GM18499 (cell line): ENCODE data around the gene MUC20.
"Not testable (repeated sequence)": the region's sequence is repeated elsewhere in the genome, so short reads cannot be mapped to it uniquely, and the experiment has no call there.

ENCODE experiments used
- ATAC-seq: cut with Tn5 transposase; IDR thresholded peaks from one replicate; pipeline ENCODE4 v1.9.1; 2021; ENCODE audit warnings: moderate number of reproducible peaks; ENCODE audit not compliant: insufficient read depth, unreplicated experiment

The MUC20 gene

DNA sequence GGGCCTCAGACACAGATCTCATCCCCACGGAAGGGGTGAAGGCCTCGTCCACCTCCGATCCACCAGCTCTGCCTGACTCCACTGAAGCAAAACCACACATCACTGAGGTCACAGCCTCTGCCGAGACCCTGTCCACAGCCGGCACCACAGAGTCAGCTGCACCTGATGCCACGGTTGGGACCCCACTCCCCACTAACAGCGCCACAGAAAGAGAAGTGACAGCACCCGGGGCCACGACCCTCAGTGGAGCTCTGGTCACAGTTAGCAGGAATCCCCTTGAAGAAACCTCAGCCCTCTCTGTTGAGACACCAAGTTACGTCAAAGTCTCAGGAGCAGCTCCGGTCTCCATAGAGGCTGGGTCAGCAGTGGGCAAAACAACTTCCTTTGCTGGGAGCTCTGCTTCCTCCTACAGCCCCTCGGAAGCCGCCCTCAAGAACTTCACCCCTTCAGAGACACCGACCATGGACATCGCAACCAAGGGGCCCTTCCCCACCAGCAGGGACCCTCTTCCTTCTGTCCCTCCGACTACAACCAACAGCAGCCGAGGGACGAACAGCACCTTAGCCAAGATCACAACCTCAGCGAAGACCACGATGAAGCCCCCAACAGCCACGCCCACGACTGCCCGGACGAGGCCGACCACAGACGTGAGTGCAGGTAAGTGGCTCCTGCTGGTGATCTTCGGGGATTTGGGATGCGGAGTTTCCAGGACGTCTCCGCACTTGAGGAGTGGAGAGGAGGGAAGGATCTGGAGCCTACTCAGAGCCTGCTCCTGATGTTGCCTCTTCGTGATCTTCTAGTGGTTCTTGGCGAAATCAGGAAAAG is 5.3 kb downstream of the MUC20 start:
- ATAC-seq = not testable (repeated sequence)

DNA sequence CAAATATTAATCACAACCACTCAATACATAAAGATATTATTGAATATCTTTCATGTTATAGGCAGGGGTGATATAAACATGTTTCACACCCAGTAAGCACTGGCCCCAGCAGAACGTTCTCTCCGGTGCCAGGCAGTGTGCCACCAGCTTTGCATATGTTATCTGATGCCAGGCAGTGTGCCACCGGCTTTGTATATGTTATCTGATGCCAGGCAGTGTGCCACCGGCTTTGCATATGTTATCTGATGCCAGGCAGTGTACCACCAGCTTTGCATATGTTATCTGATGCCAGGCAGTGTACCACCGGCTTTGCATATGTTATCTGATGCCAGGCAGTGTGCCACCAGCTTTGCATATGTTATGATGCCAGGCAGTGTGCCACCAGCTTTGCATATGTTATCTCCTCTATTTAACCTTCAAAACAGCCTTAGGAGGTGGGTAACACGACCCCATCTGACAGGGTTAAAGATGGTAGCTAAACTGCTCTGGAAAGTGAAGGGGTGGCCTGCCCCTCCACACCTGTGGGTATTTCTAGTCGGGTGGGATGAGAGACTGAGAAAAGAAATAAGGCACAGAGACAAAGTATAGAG is 6.9 kb downstream of the MUC20 start:
- ATAC-seq = no peak

DNA sequence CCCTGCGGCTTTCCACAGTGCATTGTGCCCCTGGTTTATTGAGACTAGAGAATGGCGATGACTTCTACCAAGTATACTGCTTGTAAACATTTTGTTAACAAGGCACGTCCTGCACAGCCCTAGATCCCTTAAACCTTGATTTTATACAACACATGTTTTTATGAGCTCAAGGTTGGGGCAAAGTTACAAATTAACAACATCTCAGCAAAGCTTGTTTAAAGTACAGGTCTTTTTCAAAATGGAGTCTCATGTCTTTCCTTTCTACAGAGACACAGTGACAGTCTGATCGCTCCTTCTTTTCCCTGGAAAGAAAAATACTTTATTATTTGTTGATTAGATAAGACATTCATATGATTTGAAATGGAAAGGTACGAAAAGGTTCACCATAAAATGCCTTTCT is 8.0 kb downstream of the MUC20 start:
- not testable (repeated sequence) for ATAC-seq

DNA sequence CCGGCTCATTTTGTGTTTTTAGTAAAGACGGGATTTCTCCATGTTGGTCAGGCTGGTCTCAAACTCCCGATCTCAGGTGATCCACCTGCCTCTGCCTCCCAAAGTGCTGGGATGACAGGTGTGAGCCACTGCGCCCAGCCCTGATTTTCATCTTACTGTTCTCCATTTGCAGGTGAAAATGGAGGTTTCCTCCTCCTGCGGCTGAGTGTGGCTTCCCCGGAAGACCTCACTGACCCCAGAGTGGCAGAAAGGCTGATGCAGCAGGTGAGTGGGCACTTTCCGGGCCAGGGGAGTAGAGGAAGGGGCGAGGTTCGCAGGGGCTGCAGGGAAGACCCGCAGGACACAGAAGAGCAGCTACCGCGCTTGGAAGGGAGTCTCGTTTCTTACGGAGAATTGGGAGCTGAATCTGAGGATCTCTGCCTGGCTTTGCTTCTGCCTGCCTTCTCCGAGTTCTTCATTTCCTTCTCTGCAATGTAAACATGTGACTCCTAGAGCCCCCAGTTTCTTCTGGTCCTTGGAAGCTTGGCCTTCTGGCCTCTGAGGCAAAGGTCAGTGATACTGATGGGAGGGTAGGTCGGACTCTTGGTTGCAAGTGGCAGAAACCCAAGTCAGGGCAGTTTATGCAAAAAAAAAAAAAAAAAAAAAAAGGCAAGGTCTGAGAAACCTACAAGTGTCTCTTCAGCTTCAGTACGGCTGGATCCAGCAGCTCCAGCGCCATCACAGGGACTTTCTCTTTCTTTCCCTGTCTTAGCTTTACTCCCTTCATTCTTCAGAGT is 8.9 kb downstream of the MUC20 start:
- ATAC-seq = no peak

DNA sequence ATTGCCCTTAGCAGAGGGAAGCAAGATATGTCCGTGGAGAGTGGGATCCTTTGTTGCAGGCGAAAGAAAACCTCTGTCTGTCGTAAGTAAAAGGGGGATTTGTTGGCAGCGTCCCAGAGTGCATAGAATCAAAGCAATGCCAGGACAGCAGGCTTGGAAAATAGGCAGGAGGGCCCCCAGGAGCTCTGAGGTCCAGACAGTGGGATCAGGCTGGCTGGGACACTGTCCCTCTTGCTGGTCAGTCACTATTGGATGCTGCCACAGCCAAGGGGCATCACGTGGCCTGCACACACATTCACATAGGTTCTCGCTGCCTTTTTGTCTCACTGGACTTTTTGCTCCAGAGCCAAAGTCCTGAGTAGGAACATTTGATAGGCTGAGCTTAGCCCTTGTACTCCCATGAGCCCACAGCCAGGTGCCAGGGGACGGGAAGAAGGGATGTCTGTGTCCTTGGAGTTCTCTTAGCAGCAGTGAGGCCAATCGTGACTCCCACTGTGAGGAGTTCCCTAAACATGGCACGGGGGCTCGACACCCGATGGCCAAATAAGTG is 10.7 kb downstream of the MUC20 start:
- no peak for ATAC-seq

DNA sequence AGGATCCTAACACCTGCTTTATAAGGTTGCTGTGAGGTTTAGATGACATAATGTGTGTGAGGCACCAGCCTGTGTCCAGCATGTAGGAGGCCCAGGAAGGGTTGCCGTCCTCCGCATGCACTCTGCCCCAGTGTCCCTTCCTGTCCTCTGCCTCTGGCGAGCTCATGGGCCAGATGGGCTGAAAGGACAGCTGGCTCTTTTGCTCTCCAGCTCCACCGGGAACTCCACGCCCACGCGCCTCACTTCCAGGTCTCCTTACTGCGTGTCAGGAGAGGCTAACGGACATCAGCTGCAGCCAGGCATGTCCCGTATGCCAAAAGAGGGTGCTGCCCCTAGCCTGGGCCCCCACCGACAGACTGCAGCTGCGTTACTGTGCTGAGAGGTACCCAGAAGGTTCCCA is 12.2 kb downstream of the MUC20 start:
- no peak for ATAC-seq

DNA sequence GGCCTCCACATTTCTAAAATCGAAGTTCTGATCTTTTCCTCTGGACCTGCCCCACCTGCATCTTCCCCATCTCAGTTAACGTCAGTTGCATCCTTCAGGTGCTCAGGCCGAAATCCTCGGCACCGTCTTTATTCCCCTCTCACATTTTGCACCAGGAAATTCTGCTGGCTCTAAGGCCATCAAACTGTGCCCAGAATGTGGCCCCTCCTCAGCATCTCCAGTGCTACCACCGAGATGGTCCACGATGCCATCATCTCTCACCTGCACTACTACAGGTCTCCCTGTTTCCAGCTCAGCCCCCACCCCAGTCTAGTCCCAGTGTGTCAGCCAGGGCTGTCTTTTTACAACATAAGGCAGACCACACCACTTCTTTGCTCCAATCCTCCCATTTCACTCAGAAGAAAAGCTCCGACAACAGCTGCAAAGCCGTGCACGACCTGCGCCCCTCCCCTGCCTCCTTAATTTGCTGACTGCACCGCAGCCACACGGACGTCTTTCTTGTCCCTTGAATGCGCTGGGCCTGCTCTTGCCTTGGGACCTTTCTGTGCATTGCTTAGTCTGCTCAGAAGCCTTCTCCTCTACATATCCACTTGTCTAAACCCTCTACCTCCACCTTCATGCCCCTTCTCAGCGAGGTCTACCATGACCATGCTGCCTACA is 14.4 kb downstream of the MUC20 start:
- no peak for ATAC-seq

DNA sequence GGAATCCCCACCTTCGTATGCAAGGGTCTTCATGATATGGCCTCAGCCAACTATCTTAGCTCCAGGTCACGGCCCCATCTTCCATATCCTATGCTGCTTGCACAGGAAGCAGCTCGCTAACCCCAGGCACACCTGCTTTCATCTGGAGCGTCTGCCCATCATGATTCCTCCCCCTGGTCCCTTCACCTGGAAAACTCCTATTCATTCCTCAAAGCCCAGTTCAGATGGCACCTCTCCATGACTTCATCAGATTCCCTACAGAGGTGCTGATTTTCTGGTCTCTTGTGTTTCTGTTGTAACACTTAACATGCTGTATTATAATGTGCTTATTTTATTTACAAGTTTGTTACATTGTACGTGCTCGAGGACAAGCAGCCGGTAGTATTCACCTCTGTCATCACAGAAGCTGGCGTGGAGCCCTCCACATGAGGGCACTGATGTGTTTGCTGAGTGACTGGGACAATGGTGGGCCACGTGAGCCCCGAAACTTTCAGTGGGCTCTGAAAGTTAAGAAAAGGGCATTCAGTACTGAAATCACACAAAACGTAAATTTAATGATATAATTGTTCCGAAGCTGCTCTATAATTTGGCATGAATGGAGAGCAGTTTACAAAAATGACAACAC is 16.2 kb downstream of the MUC20 start:
- ATAC-seq = no peak

DNA sequence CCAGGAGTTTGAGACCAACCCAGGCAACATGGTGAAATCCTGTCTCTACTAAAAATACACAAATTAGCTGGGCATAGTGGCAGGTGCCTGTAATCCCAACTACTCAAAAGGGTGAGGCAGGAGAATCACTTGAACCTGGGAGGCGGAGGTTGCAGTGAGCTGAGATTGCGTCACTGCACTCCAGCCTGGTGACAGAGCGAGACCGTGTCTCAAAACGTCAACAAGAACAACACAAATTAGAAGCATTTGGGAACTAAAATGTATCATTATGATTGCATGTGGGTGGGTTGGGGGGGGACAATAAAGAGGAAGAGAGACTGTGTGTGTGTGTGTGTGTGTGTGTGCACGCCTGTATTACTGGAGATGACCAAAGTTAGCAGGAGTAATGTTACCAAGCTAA is 17.0 kb downstream of the MUC20 start:
- ATAC-seq = not testable (repeated sequence)

DNA sequence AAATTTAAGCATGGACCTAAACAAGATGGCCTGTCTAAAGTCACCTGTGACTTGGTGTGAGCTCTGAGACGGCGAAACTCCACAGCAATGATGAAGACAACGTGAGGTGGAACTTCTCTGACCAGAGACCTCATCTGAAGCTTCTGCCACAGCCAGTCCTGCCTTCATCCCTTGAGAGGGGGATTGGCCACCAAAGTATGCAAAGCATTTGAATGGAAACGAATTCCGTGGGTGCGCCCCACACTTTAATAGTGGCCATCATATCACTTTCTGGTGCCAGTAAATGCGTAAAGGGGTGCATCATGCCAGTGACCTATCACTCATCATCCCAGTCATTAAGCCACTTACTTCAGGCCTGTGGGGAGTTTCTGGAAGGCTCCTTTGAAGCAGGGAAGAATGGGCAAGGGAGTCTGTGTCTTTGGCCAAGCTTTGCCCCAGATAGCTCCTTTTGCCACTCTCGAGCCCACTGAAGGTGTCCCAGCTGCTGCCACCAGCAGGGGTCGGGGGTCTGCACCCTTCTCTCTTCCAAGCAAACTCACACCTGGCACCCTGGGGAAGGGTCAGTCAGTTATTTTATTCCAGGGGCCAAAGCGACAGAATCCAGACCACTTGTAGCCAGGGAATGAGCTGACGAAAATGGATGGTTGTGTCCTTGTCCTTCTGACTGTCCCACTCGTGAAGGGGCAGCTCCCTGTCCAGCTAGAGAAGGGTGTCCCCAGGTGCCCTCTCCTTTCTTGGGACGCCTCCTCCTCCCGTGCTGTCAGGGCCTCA is 17.7 kb downstream of the MUC20 start:
- no peak for ATAC-seq

DNA sequence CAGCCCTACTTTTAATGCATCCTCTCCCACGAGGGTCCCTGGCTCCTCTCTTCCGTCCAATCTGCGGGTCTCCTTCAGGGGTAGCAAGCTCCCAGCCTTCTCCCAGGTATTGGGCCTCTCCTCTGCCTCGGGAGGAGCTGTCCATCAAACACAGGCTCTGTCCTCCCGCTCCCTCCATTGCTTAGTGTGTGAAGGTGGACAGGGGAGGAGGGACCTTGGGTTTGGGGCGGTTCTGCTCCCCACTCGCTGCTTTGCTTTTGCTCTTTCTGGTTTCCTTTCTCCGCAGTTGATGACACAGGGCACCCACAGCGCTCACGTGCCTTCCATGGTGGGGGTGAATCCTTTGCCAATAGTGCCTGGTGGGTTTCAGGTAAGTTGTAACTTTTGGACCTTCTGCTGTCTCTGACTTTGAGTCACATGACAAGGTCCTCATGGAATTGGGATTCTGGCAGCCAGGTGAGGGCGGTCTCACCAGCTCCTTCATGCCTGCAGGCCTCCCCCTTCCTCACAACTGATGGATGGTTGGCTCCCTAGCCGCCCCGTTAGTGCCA is 18.9 kb downstream of the MUC20 start:
- ATAC-seq = no peak

DNA sequence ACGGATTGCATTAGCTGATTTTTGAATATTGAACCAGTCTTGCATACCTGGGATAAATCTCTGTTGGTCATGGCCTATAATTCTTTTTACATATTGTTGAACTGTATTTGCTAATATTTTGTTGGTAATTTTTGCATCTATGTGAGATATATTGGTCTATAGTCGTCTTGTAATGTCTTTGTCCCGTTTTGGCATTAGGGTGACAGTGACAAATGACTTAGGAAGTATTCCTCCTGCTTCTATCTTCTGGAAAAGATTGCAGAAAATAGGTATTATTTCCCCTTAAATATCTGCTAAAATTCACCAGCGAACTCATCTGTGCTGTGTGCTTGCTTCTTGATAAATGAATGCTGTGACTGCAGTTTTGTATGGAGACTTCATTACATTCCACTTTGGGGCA is 23.7 kb downstream of the MUC20 start:
- ATAC-seq = no peak

DNA sequence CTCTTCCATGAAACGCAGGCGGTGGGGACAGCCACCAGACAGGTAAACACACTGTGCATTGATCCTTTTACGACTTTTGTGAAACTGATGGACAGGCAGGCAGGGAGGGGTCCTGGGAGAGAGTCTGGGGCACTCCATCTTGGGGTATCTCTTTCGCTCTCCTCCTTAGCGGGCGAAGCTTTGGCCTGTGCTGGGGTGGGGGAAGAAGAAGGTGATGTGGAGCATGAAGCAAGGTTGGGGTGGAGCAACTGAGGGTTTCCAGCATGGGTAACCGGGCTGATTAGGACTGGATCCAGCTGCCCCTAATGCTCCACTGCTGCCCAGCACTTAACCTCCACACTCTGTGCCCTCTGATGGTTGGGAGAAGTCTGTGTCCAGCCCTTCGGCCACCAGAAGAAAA is 25.6 kb downstream of the MUC20 start:
- no peak for ATAC-seq

DNA sequence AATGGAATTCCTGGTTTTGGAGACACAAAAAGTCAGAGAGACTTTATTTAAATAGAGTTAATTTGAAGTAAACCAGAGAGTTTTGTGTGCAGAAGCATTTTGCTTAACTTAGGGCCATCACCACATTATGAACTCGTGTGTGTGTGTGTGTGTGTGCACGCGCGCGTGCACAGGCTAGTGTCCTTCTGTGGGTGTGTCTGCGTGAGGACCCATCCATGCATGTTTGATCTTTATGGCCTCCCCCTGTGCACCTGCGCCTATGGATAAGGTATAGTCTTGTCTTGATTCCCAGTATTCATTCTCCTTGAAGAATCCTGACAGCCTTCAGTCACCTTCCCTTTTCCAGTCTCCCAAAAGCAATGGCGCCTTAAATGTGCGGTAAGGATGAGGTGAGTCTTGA is 26.0 kb downstream of the MUC20 start:
- ATAC-seq = no peak

DNA sequence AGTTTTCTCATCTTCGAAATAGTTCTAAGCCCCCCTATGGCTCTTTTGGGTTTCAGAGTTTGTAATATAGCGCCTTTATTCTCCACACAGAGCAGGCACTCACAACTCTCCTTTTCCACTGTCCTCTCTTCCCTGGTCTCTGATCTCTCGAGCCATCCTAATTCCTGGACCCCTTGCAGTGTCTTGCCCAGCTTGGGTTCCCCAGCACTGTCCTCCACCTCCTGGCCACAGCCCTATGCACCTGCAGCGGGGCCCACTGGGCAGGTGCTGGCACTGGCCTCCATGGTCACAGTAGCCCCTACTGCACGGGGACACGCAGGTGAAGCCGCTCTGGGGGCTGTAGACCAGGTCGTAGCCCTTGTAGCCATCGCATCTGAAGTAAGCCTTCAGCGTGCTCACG is 27.9 kb downstream of the MUC20 start:
- ATAC-seq = no peak

DNA sequence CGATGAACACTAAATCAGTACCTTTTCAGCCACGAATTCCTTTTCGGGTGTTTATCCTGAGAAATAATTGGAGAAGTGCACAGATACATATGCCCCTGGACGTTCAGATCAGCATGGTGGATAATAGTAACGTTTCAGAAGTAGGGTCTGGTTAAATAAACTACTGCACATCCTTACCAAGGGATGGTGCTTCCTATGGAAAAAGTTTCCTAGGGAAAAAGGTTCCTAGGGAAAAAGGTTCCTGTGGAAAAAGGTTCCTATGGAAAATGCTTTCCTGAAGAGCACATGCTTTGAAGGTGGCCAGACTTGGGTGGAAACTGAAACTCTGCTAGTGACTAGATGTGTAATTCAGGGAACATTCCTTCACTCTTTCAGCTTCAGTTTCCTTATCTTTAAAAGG is 28.3 kb downstream of the MUC20 start:
- ATAC-seq = not testable (repeated sequence)

DNA sequence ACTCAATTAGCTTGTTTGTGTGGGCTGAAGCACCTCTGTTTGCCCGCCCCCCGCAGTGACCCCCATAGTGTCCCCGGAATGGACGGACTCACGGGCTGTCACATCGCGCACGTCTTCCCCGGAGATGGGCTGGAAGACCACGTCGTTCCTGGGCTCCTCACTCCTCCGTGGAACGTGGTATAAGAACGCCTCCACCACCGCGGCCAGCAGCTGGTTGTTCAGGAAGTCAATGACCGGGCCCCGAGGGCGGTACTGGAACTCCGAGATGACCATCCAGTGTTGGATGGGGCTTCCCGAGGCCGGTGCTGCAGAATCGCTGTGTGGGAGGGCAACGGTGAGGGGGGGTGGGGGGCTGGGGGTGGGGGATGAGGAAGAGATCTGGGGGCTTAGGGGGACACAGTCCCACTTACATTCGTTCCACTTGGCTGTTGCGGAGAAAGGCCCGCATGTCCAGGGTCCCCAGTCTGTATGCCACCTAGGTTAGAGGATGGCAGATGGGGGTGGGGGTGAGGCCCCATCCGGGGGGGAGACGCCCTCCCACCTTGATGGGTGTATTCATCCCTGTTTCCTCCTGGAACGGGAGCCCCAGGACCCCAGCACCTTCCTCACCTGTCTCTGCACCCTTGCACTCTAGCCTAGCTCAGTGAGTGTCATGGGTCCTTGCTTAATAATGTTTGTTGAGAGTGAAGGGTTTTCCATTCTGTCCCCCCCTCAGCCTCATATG is 30.2 kb downstream of the MUC20 start:
- no peak for ATAC-seq

DNA sequence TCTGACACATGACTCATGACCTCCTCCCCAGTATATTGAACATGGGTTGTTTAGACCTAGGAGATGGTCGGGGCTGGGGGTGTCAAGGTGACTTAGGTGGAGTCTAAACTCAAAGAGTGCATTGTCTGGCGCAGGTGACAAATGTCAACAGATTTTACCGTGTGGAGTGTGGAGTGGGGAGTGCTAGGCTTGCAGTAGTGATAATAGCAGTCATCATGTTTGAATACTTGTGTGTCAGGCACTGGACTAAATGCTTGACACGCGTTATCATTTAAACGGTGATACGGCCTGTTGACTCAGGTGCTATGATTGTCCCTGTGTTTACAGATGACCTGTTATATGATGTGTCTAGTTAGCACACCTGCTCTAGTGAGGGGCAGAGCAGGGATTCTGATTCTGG is 30.8 kb downstream of the MUC20 start:
- no peak for ATAC-seq
